HUES64 (cell line): ENCODE measurements around the gene MARS1.

Experiments used
- H3K27ac ChIP-seq: 2 replicates; pipeline ENCODE4 v1.7.0; 2013; ENCODE audit warnings: low read depth, low read length, inconsistent platforms
- H3K27me3 ChIP-seq: 2 replicates; pipeline ENCODE4 v1.6.1; 2013; ENCODE audit warnings: mild to moderate bottlenecking, low read length; ENCODE audit not compliant: insufficient read depth
- H3K36me3 ChIP-seq: 2 replicates; pipeline ENCODE4 v1.6.1; 2013; ENCODE audit warnings: mild to moderate bottlenecking, low read length; ENCODE audit not compliant: insufficient read depth
- H3K4me1 ChIP-seq: 2 replicates; pipeline ENCODE4 v1.6.1; 2013; ENCODE audit warnings: mild to moderate bottlenecking, low read length, moderate library complexity; ENCODE audit not compliant: insufficient read depth
- H3K4me3 ChIP-seq: 2 replicates; pipeline ENCODE4 v1.5.1; 2013; ENCODE audit warnings: mild to moderate bottlenecking, low read length, moderate library complexity
- H3K9ac ChIP-seq: 2 replicates; pipeline ENCODE4 v1.6.1; 2013; ENCODE audit warnings: mild to moderate bottlenecking, low read depth, low read length
- H3K9me3 ChIP-seq: 2 replicates; pipeline ENCODE4 v1.6.1; 2013; ENCODE audit warnings: low read depth, low read length; ENCODE audit not compliant: insufficient read depth
- WGBS: fragments of 150-250, 120-280 bp; methylation state at CpG from one replicate; pipeline ENCODE4 v1.1.7; 2013; ENCODE audit warnings: missing lambda C conversion rate; 5-methylcytosine and 5-hydroxymethylcytosine counted together

The MARS1 gene

DNA sequence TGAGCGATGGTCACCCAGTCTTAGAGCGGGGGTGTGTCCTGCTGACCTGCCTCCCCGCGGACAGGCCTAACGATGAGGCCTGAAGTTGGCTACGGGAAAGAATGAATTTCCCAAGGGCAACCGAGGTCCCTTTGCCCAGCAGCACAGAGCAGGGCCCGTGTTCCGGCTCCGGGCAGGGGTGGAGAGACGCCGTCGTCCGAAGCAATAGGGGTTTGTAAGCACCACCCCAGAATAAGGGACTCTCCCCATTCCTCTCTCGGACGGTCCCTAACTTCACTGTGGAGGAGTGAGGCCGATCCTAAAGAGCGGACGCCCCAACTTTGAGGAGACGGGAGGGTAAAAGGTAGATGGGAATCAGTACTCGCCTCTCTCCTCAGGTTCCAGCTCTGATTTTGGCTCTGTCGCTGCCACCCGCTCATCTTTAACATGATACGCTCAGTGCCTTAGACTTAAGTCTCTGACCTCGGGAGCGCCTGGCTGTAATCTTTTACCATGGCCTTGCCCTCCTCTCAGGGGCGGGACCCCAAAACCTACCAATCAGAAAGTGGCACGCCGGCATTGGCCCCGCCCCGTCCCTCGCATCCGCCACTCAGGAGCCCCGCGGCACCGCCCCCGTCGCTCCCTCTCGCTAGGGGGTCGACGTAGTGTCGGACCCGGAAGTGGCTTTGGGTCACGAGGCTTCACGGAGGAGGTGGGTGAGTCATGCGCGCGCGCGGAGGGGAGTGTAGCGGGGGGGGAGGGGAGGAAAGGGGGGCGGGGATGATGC, 32.4 kb downstream of the MARS1 start, which contains the start of gene DDIT3:
TSS of gene DDIT3 (minus strand) at position 462 of the 766 bp plus-strand sequence. CDS start 3,108 bp downstream, outside the sequence.
- WGBS: 1% methylated on average over 45 of the region's 52 CpGs
- H3K4me1 ChIP-seq: peaks cover 22% of the 10 kb centered on the region; the same call in 1 of the 2 replicates
- H3K36me3 ChIP-seq: peaks cover 39% of the 10 kb centered on the region

DNA sequence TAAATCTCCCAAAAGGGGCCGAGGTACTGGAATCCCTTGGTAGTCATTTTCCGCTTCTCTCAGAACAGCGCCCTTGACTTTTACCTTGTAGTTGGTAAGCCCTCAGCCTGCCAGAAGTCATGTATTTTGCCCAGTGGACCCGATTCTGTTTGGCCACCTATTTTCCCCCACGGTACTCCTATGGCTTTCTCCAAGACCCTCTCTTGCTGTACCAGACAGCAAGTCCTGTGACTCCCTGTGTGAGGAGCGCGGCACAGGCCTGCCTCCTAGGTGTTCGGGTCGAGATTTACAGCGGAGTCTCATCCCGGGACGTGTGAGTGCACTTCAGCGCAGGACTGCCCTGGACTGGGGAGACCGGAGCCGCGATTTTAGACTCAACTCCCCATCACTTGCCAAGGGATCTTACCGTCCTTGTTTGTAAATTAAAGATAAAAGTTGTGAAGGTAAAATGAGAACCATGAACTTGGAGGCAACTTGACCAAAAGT, 33.7 kb downstream of the MARS1 start:
- Histone ChIP-seq H3K9ac (0 out of 2 replicates have a peak overlapping the region, but pooled peaks have one; percentile 20), H3K9me3 (no peaks in the 10 kb centered on the region), H3K36me3 (peaks cover 33% of the 10 kb centered on the region), H3K27me3 (no peaks in the 10 kb centered on the region), H3K27ac (peak overlapping the region; percentile 96; the same call in 1 of the 2 replicates), H3K4me3 (peak overlapping the region; percentile 87), H3K4me1 (peaks cover 22% of the 10 kb centered on the region; the same call in 1 of the 2 replicates)
- 19% methylated on average over 17 of the region's 17 CpGs for WGBS

More for the DNA sequence above, 32.4 kb downstream of the MARS1 start, which contains the start of gene DDIT3:
- Histone ChIP-seq H3K27me3 (no peaks in the 10 kb centered on the region), H3K4me3 (peak within 1 kb of the TSS; percentile 96), H3K9ac (peak within 1 kb of the TSS; percentile 93), H3K27ac (peak within 1 kb of the TSS; percentile 99), H3K9me3 (no peaks in the 10 kb centered on the region)

DNA sequence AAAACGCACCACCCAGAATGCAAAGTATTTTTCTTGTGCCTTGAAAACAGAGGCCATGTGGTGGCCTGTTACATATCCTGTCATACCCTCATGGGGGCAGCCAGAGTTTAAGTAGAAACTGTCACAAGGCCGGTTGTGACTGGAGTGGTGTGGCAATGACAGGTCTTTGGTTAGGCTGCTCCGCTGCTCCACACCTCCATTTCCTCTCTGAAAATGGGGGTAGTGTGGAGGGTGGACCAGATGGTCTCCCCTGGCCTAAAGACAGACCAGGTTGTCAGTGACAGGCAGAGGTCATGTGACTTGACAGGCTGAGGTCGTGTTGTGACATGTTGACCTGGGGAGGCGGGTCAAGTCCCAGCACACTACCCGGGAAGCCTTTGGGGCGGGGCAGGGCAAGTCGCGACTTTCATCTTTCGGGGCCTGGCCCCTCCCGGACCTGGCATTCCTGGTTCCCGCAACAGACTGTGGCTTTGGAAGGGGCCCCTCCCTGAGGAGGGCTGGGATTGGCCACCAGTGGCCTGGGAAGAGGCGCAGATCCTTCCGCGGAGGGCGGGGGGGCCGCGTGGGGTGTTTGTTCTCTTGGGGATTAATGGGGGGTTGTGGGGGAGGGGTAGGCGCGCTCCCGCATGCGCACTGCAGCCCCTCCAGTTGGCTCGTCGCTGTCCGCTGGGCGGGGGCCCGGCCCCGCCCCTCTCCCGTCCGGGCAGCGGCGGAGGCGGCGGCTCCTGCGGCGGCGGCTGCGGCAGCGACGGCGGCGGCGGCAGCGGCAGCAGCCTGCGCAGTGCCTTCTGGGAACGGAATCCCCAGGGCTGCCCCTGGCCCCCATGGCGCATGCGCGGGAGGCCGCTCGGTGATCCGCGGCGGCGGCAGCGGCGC, 34.4 kb downstream of the MARS1 start, which contains the start of gene MBD6:
TSS of gene MBD6 (plus strand) at position 814 of the 876 bp plus-strand sequence. CDS start 1,480 bp downstream, outside the sequence.
- H3K27ac ChIP-seq: peak within 1 kb of the TSS; percentile 96
- H3K4me1 ChIP-seq: peaks cover 22% of the 10 kb centered on the region; the same call in 1 of the 2 replicates
- peak within 1 kb of the TSS; percentile 78 for H3K9ac ChIP-seq
- no peaks in the 10 kb centered on the region for H3K9me3 ChIP-seq
- no peaks in the 10 kb centered on the region for H3K27me3 ChIP-seq
- WGBS: under 1% methylated on average over 57 of the region's 57 CpGs
- peaks cover 28% of the 10 kb centered on the region for H3K36me3 ChIP-seq
- H3K4me3 ChIP-seq: peak within 1 kb of the TSS; percentile 87

DNA sequence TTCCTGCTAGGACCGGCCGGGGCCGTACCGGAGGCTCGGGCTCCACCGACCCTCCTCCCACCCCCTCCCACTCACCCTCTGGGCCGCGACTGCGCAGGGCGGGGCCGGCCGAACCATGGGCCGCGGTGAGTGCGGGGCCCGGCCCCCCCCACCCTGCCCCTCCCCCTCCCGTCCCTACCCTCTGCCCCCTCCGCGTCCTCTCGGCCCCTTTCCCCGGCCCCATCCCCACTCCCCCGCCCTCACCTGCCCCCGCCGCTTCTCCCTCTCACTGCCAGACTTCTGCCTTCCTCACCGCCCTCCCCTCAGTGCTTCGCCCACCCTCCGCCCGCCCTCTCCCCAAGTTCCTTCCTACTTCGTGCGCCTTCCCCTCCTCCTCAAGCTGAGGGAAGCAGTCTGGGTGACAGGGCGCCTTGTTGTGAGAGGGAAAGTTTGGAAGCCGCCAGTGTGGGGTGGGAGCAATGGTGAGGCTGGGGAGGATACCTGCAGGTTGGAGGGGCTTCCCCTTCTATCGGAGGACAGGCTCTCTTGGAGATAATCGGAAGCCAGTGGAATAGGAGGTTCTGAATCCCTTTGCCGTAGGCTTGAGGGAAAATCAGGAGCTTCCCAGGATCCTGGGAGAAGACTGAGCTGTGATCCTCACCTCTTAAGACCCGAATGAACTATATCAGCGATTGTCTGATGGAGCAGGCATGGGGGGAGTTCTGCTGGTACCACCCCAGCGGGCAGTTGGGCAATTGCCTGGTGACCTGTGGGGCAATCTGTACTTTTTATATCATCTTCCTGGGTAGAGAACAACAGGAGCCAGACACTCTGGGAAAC, 35.2 kb downstream of the MARS1 start:
- whole genome bisulfite sequencing: 1% methylated on average over 30 of the region's 38 CpGs
- peak overlapping the region; percentile 96 for H3K27ac ChIP-seq
- H3K36me3 ChIP-seq: peaks cover 26% of the 10 kb centered on the region
- peak overlapping the region; percentile 87 for H3K4me3 ChIP-seq
- no peaks in the 10 kb centered on the region for H3K9me3 ChIP-seq
- H3K9ac ChIP-seq: peak overlapping the region; percentile 78
- no peaks in the 10 kb centered on the region for H3K27me3 ChIP-seq
- H3K4me1 ChIP-seq: peaks cover 22% of the 10 kb centered on the region; the same call in 1 of the 2 replicates

DNA sequence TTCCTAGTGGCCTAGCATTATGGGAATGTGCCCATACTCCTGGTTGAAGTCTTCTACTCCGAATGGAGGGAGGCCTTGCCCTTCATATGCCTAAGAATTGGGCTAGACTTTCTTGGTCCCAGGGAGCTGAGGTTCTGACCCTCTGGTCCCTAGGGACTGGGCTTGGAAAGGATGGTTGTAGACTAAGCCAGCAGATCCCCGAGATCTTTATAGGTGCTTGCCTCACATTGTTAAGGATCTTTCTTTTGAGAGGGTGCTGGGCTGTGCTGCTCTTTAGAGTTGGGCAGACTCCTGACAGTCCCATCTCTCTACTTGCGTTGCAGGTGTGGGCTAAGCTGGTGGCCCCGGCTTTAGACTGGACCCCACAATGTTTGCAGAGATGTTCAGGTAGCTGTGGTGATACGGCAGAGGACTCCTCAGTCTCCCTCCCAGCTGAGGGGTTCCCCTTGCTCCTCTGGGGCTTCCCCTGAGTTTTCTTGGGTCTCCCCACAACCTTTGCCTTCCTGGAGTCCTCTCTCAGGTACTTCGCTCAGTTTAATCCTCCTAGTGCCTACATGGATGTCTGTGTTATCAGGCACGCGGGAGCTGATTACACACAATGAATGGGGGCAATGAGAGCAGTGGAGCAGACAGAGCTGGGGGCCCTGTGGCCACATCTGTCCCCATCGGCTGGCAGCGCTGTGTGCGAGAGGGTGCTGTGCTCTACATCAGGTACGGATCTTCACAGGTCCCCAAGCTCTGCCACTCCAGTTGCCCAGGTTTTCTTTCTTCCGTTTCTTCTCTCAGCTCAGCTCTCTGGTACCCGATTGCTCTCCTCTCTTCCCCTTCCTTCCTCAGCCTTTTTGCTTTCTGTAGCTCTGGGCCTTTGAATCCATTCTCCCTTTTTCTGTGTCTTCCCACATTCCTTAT, 36.1 kb downstream of the MARS1 start:
- H3K27me3 ChIP-seq: no peaks in the 10 kb centered on the region
- WGBS: 82% methylated on average over 14 of the region's 14 CpGs
- H3K27ac ChIP-seq: peak overlapping the region; percentile 62
- peaks cover 20% of the 10 kb centered on the region; the same call in 1 of the 2 replicates for H3K4me1 ChIP-seq
- peak overlapping the region; percentile 78 for H3K9ac ChIP-seq
- no peaks in the 10 kb centered on the region for H3K9me3 ChIP-seq
- H3K36me3 ChIP-seq: peaks cover 26% of the 10 kb centered on the region
- peak overlapping the region; percentile 87 for H3K4me3 ChIP-seq

DNA sequence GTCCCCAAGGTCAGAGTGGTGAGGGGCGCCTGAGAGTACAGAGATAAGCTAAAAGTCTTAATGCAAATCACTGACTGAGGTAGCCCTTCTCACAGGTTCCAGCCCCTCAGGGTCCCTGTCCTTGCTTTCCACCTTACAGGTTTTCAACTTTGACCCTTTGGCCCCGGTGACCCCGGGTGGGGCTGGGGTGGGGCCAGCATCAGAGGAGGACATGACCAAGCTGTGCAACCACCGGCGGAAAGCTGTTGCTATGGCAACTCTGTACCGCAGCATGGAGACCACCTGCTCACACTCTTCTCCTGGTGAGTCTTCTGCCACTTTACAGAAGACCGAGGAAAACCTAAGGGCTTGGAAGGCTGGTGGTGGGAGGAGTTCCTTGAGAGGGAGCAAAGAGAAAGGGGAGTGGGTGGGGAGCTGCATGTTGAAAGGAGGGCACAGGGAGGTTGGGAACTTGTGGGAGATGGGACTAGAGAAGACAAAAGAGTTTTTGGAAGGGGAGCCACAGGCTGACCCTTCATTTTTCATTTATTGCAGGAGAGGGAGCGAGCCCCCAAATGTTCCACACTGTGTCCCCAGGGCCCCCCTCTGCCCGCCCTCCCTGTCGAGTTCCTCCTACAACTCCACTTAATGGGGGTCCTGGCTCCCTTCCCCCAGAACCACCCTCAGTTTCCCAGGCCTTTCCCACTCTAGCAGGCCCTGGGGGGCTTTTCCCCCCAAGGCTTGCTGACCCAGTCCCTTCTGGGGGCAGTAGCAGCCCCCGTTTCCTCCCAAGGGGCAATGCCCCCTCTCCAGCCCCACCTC, 37.1 kb downstream of the MARS1 start:
- H3K9me3 ChIP-seq: no peaks in the 10 kb centered on the region
- H3K27ac ChIP-seq: no peak overlapping the region
- H3K4me1 ChIP-seq: peaks cover 18% of the 10 kb centered on the region; the same call in 1 of the 2 replicates
- peaks cover 31% of the 10 kb centered on the region for H3K36me3 ChIP-seq
- no peak overlapping the region for H3K4me3 ChIP-seq
- no peak overlapping the region for H3K9ac ChIP-seq
- WGBS: 89% methylated on average over 11 of the region's 11 CpGs
- H3K27me3 ChIP-seq: no peaks in the 10 kb centered on the region

DNA sequence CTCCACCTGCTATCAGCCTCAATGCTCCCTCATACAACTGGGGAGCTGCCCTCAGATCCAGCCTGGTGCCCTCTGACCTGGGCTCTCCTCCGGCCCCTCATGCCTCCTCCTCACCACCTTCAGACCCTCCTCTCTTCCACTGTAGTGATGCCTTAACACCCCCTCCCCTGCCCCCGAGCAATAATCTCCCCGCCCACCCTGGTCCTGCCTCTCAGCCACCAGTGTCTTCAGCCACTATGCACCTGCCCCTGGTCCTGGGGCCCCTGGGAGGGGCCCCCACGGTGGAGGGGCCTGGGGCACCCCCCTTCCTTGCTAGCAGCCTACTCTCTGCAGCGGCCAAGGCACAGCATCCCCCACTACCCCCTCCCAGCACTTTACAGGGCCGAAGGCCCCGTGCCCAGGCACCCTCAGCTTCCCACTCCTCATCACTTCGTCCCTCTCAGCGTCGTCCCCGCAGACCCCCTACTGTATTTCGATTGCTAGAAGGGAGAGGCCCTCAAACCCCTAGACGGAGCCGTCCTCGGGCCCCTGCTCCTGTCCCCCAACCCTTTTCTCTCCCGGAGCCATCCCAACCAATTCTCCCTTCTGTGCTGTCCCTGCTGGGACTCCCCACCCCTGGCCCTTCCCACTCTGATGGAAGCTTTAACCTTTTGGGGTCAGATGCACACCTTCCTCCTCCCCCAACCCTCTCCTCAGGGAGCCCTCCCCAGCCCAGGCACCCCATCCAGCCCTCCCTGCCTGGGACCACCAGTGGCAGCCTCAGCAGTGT, 37.9 kb downstream of the MARS1 start:
- WGBS: 86% methylated on average over 16 of the region's 16 CpGs
- Histone ChIP-seq H3K9me3 (no peaks in the 10 kb centered on the region), H3K27me3 (no peaks in the 10 kb centered on the region), H3K4me1 (peaks cover 18% of the 10 kb centered on the region; the same call in 1 of the 2 replicates), H3K9ac (no peak overlapping the region), H3K27ac (no peak overlapping the region), H3K36me3 (peaks cover 39% of the 10 kb centered on the region), H3K4me3 (no peak overlapping the region)

DNA sequence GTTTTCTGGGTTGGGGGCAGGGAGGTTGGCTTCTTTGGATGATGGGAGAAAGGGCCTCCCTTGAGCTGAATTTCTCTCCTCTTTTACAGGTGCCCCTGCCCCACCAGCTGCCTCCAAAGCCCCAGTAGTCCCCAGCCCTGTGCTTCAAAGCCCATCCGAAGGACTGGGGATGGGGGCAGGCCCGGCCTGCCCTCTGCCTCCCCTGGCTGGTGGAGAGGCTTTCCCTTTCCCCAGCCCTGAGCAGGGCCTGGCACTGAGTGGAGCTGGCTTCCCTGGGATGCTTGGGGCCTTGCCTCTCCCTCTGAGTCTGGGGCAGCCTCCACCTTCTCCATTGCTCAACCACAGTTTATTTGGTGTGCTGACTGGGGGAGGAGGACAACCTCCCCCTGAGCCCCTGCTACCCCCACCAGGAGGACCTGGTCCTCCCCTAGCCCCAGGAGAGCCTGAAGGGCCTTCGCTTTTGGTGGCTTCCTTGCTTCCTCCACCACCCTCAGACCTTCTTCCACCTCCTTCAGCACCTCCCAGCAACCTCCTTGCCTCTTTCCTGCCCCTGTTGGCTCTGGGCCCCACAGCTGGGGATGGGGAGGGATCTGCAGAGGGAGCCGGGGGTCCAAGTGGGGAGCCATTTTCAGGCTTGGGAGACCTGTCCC, 38.7 kb downstream of the MARS1 start:
- Histone ChIP-seq H3K27ac (no peak overlapping the region), H3K9ac (no peak overlapping the region), H3K4me1 (peaks cover 12% of the 10 kb centered on the region; the same call in 1 of the 2 replicates), H3K36me3 (peaks cover 47% of the 10 kb centered on the region), H3K27me3 (no peaks in the 10 kb centered on the region), H3K4me3 (no peak overlapping the region), H3K9me3 (no peaks in the 10 kb centered on the region)
- 91% methylated on average over 3 of the region's 4 CpGs for WGBS
